AG09309 (cell line): ENCODE results near the gene MAP3K6.

Source experiments
- DNase-seq: peaks from one replicate; pipeline ENCODE4 v3.0.0-alpha.2; 2010; ENCODE audit warnings: low read depth
- H3K4me3 ChIP-seq: 2 replicates; pipeline ENCODE4 v1.5.1; 2011; ENCODE audit warnings: mild to moderate bottlenecking, low read depth, low read length, moderate library complexity; ENCODE audit not compliant: control insufficient read depth
- CTCF ChIP-seq: IDR thresholded peaks from 2 replicates; pipeline ENCODE4 v1.5.1; 2011; ENCODE audit warnings: mild to moderate bottlenecking, low read depth, low read length, inconsistent platforms; ENCODE audit not compliant: insufficient read depth, control insufficient read depth; ENCODE audit errors: missing control alignments

MAP3K6 gene

GRCh38 chr1:27348861-27349783 is 17.6 kb downstream of the MAP3K6 start:
- no peak for DNase-seq
- no peak for TF ChIP-seq CTCF
- peak overlapping the region; percentile 38 for H3K4me3 ChIP-seq

DNA sequence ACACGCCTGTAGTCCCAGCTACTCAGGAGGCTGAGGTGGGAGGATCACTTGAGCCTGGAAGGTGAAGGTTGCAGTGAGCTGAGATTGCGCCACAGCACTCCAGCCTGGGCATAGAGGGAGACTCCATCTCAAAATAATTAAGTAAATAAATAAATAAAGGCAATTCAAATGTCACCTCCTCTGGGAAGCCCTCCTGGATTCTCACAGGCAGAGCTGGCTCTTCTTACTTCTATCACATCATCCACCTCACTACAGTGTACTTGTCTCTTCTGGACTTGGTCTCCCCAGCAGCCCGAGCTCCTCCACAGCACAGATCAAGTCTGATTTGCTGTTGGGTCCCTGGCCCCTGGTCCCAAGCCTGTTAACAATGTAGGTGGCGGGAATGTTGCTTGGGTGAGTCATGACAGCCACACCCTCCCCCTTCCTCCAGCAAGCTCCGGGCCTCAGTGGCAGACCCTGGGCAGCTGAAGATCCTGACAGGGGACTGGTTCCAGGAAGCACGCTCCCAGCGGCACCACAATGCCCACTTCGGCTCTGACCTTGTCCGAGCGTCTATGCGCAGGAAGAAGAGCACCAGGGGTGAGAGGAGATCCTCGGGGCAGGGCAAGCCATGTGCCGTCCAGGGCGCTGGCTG is 19.7 kb downstream of the MAP3K6 start:
- DNase-seq, result no peak
- H3K4me3 ChIP-seq, result no peak overlapping the region
- no peak for TF ChIP-seq CTCF

GRCh38 chr1:27346357-27346756 is 20.4 kb downstream of the MAP3K6 start:
- DNase-seq, result no peak
- H3K4me3 ChIP-seq, result no peak overlapping the region
- TF ChIP-seq CTCF, result no peak

DNA sequence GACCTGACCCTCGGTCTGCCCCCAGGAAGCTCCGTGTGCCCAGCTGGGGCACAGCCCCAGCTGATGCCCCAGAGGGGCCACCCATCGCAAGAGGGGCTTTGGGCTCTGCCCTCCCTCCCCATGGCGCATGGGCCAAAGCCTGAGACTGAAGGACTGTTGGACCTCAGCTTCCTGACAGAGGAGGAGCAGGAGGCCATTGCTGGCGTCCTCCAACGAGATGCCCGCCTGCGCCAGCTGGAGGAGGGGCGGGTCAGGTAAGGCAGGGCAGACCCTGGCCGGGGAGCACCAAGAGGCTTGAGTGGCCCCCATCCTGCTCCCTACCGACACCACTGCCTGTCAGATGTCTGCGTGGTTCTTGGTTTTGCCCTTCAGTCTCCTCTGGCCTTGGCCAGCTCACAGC is 21.5 kb downstream of the MAP3K6 start:
- no peak overlapping the region for H3K4me3 ChIP-seq
- no peak for TF ChIP-seq CTCF
- DNase-seq, result no peak

DNA sequence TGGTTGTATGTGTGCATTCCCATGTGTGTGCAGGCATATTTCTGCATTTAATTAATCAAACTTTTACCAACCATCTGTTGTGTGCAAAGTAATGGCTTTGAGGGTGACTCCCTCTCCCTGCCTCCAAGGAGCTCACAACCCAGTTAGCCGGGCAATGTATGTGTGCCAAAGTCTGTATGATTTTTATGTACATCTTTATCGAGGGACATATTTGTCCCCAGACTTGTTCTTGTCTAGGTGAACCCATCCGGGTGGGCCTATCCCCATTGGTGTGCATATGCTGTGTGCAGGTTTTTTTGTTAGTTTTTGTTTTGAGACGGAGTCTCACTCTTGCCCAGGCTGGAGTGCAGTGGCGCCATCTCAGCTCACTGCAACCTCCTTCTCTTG is 23.1 kb downstream of the MAP3K6 start:
- no peak for TF ChIP-seq CTCF
- DNase-seq, result no peak
- H3K4me3 ChIP-seq, result no peak overlapping the region

- H3K4me3 ChIP-seq, result no peak overlapping the region
- no peak for TF ChIP-seq CTCF
- no peak for DNase-seq
Observed at GRCh38 chr1:27342778-27343638, 23.8 kb downstream of the MAP3K6 start.
